ENCODE data around the gene TBC1D21.

TBC1D21 gene

GRCh38 chr15:73889053-73889761, 15.8 kb downstream of the TBC1D21 start:
- Mint-ChIP-seq H3K27ac (no peak overlapping the region), H3K36me3 (ENCODE audit: low read depth) (no peaks in the 10 kb centered on the region), H3K4me1 (no peaks in the 10 kb centered on the region), H3K27me3 (no peaks in the 10 kb centered on the region), H3K4me3 (no peak overlapping the region), H3K9me3 (no peaks in the 10 kb centered on the region)
- no peak for DNase-seq
- ATAC-seq = no peak

- ATAC-seq (no peak), DNase-seq (no peak)
- Mint-ChIP-seq H3K27ac (no peak overlapping the region), H3K27me3 (no peaks in the 10 kb centered on the region), H3K36me3 (ENCODE audit: low read depth) (no peaks in the 10 kb centered on the region), H3K9me3 (no peaks in the 10 kb centered on the region), H3K4me3 (no peak overlapping the region), H3K4me1 (no peaks in the 10 kb centered on the region)
Observed at GRCh38 chr15:73889762-73890124, 16.4 kb downstream of the TBC1D21 start.

GRCh38 chr15:73891328-73892315, 18.3 kb downstream of the TBC1D21 start:
- no peaks in the 10 kb centered on the region for H3K36me3 Mint-ChIP-seq (ENCODE audit: low read depth)
- H3K4me3 Mint-ChIP-seq = no peak overlapping the region
- no peaks in the 10 kb centered on the region for H3K27me3 Mint-ChIP-seq
- ATAC-seq (no peak), DNase-seq (no peak)
- H3K4me1 Mint-ChIP-seq = no peaks in the 10 kb centered on the region
- no peak overlapping the region for H3K27ac Mint-ChIP-seq
- H3K9me3 Mint-ChIP-seq = no peaks in the 10 kb centered on the region

GRCh38 chr15:73892446-73893226, 19.3 kb downstream of the TBC1D21 start:
- DNase-seq (no peak), ATAC-seq (no peak)
- Mint-ChIP-seq H3K9me3 (no peaks in the 10 kb centered on the region), H3K4me3 (no peak overlapping the region), H3K36me3 (ENCODE audit: low read depth) (no peaks in the 10 kb centered on the region), H3K27me3 (no peaks in the 10 kb centered on the region), H3K27ac (no peak overlapping the region), H3K4me1 (no peaks in the 10 kb centered on the region)

DNA sequence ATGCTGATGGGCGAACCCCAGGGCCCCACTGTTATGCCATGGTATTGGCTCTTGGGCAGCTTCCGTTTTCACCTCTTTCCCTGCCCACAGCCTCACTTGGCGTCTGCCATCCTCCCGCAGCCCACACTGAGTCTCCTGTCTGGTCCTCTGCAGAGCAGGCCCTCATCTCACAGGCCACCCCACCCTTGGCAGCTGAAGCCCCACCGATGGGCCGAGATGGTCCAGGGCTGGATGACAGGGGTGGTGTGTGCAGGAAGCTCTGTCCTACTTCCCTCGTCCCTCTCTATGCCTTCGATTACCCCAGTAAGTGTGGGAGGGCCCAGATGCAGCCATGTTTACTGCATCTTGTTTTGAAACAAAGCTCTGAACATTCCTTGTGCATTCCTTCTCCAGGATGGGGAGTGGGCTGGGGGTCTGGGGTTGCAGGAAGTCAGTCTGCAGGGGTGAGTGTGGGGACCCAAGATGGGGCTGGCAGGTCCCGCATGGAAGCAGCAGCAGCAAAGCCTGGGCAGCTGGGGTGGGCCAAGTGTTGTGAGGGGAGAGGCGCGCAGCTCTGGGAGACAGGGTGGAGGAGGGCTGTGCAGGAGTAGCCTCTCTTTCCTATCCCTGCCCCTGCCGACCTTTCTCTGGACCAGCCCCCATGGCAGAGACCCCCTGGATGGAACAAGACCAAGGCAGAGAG, 20.9 kb downstream of the TBC1D21 start:
- Mint-ChIP-seq H3K4me3 (no peak overlapping the region), H3K27me3 (no peaks in the 10 kb centered on the region), H3K9me3 (no peaks in the 10 kb centered on the region), H3K27ac (no peak overlapping the region), H3K4me1 (no peaks in the 10 kb centered on the region), H3K36me3 (ENCODE audit: low read depth) (no peaks in the 10 kb centered on the region)
- DNase-seq (no peak), ATAC-seq (no peak)

- H3K36me3 Mint-ChIP-seq (ENCODE audit: low read depth) = no peaks in the 10 kb centered on the region
- no peak overlapping the region for H3K4me3 Mint-ChIP-seq
- peak; percentile 66 for DNase-seq
- H3K4me1 Mint-ChIP-seq = no peaks in the 10 kb centered on the region
- no peak overlapping the region for H3K27ac Mint-ChIP-seq
- ATAC-seq = peak; percentile 89
- H3K27me3 Mint-ChIP-seq = no peaks in the 10 kb centered on the region
- H3K9me3 Mint-ChIP-seq = no peaks in the 10 kb centered on the region
Observed at GRCh38 chr15:73897441-73898261, 24.3 kb downstream of the TBC1D21 start.

DNA sequence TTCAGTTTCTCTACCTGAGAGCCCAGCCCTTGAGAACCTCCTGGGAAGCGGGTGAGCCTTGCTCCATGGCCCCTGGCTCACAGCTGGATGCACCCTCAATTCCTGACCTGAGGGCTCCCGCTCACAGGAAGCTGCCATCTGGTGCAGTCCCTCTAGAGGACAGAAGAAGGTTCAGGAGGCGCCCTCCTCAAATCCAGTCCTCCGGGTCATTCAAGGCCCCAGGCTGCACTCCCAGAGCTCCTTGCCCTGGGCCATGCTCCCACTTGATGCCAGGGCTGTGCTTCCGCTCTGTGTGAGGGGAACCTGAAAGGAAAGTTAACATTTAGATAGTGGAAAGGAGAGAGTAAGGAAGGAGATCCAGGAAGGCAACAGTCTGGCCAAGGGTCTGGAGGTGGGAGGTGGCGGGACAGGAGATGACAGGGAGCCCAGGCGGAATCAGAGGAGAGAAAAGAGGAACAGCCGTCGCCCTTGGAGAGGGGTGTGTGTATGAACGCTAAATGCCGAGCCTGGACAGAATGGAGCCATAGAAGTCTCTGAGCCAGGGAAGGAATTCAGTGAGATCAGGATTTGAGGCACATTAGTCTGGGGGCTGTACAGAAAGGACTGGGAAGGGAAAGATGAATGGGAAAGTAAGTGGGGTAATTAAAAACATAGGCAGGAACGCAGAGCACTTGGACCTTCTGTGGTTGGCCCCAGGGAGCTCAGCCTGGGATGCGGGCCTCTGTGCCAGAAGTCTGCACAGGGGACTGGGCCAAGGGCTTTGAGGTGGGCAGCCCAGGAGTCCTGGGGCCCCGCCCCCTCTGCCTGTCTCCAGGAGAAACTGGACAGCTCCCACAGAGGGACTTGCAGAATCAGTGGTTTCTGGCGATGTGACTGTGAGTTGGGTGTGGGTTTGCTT, 26.1 kb downstream of the TBC1D21 start:
- no peaks in the 10 kb centered on the region for H3K9me3 Mint-ChIP-seq
- H3K4me3 Mint-ChIP-seq = no peak overlapping the region
- no peaks in the 10 kb centered on the region for H3K4me1 Mint-ChIP-seq
- no peak overlapping the region for H3K27ac Mint-ChIP-seq
- H3K36me3 Mint-ChIP-seq (ENCODE audit: low read depth) = no peaks in the 10 kb centered on the region
- H3K27me3 Mint-ChIP-seq = no peaks in the 10 kb centered on the region
- no peak for ATAC-seq
- no peak for DNase-seq

DNA sequence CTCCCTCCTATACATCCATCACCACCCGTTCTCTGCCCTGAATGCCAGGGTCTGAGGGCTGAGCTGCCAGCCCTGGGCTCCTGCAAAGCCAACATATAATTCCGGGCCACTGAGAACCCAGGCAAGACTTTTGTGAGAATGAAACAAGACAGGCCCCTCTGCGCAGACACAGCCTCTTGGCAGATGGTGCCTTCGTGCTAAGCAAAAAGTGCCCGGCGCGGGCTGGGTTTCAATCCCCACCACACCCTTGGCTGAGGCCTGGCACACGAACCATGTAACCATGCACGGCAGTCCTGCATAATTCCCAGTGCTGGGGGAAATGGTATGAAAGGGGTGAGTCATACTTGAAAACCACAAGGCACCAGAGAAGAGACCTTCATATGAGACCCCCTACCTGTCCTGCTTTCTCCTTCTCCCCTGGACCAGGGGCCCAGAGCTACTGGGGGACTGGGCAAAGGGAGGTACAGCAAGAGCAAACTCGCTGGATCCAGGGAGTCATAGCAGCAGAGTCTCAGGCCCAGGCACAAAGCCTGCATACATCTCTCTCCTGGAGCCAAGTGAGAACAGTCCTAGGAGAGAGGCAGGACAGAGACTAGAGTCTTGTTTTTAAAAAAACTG, 26.8 kb downstream of the TBC1D21 start:
- Mint-ChIP-seq H3K27me3 (no peaks in the 10 kb centered on the region), H3K4me1 (no peaks in the 10 kb centered on the region), H3K4me3 (no peak overlapping the region), H3K36me3 (ENCODE audit: low read depth) (no peaks in the 10 kb centered on the region), H3K9me3 (no peaks in the 10 kb centered on the region), H3K27ac (no peak overlapping the region)
- DNase-seq = no peak
- no peak for ATAC-seq

DNA sequence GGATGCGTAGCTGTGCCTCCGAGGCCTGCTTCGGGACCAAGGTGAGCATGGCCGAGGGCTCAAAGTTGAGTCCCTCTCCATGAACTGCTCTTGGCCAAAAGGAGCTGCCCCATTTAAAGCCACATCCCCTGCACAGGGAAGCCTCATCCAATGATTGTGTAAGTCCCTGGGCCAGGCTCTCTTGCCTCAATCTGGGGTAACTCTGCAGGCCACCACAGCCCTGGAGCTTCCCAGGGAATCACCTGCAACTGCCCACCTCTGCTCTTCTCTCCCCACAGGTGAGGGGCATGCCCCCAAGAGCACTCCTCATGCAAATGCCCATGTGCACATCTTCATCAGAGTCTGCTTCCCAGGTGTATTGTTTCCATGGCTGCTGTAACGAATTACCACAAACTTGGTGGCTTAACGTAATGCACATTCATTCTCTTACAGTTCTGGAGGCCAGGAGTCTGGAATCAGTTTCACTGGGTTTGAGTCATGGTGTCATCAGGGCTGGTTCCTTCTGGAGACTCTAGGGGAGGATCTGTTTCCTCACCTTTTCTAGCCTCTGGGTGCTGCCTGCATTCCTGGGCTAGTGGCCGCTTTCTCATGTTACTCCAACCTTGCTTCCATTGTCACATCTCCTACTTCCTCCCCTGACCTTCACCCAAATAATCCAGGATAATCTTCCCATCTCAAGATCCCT, 27.9 kb downstream of the TBC1D21 start:
- Mint-ChIP-seq H3K4me1 (no peaks in the 10 kb centered on the region), H3K27ac (no peak overlapping the region), H3K9me3 (no peaks in the 10 kb centered on the region), H3K36me3 (ENCODE audit: low read depth) (no peaks in the 10 kb centered on the region), H3K27me3 (no peaks in the 10 kb centered on the region), H3K4me3 (no peak overlapping the region)
- no peak for DNase-seq
- no peak for ATAC-seq

DNA sequence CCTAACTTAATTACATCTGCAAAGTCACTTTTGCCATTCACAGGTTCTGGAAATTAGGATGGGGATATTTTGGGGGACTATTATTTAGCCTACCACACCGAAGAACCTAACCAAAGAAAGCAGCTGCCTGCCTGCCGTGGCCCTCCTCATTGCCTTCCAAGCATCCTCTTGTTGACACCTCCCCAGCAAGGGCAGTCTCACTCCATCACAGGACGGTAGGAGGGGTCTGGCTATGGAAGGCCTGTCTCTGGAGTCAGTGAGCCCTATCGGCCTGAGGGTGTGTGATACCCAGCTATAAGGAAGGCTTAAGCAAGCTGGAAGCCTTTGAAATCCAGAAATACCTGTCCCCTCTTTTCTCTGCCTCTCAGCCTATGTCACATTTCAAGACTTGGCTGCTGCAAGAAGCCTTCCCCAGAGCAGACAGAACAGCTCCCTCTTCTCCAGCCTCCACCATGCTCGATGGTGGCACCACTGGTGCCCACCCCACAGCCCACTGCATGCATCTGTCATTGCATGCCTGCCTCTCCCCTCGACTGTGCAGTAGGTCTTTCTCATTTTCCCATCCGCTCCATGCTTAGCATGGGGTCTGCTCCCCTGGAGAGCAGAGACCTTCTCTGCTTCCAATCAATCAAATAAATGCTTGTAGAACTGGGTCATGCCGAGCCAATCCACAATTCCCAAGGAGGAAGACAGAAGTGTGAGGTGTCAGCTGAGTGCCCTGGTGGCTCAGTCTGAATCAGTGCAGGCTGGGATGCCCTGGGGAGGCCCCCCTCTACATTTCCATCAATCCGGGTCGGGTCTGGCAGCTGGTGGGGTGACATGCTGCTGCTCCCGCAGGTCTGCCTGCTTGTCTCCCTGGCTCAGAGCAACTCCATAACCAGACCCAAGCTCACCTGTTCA, 29.0 kb downstream of the TBC1D21 start:
- Mint-ChIP-seq H3K4me1 (no peaks in the 10 kb centered on the region), H3K9me3 (no peaks in the 10 kb centered on the region), H3K36me3 (ENCODE audit: low read depth) (no peaks in the 10 kb centered on the region), H3K27ac (no peak overlapping the region), H3K4me3 (no peak overlapping the region), H3K27me3 (no peaks in the 10 kb centered on the region)
- DNase-seq (no peak), ATAC-seq (peak; percentile 16)

DNA sequence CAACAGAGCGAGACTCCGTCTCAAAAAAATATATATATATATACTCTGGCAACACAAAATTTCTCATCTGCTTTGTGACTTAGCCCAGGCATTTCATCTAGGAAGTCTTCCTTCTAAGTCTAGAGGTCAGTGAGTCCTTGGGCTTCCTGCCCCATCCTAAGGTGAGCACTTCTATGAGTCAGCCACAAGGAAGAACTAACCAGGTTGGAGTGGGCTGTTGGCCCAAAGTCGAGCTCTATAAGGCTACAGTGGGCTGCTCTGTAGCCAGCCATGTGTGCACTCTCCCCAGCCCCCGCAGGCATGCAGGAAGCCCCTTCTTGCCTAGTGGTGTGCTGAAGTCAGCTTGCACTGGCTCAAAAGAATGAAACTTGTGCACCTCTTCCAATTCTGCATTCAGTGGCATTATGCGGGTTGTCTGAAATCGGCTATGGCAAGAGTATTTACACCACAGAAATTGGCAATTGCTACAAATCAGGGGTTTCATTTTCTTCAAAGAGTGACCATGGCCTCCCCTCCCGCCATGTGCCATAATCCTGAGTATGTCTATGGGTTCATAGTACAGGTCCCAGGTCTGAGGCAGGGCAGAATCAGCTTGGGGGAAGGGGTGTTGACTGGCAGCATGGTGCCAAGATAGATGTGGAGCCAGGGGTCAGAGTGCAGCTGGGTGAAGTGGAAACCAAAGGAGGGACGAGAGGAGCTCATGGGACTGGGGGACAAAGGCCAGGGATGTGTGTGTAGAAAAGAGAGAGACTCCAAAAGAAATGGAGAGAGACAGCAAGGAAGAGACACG, 30.9 kb downstream of the TBC1D21 start:
- no peaks in the 10 kb centered on the region for H3K27me3 Mint-ChIP-seq

More for the DNA sequence above, 30.9 kb downstream of the TBC1D21 start:
- no peaks in the 10 kb centered on the region for H3K9me3 Mint-ChIP-seq
- no peaks in the 10 kb centered on the region for H3K4me1 Mint-ChIP-seq
- ATAC-seq (no peak), DNase-seq (no peak)
- H3K27ac Mint-ChIP-seq = no peak overlapping the region
- no peaks in the 10 kb centered on the region for H3K36me3 Mint-ChIP-seq (ENCODE audit: low read depth)
- H3K4me3 Mint-ChIP-seq = no peak overlapping the region
